HG03139 (cell line): Measurements from ENCODE around the gene XPO1.

Experiments
- ATAC-seq: cut with Tn5 transposase; IDR thresholded peaks from one replicate; pipeline ENCODE4 v1.9.1; 2021; ENCODE audit not compliant: unreplicated experiment

XPO1 gene

DNA sequence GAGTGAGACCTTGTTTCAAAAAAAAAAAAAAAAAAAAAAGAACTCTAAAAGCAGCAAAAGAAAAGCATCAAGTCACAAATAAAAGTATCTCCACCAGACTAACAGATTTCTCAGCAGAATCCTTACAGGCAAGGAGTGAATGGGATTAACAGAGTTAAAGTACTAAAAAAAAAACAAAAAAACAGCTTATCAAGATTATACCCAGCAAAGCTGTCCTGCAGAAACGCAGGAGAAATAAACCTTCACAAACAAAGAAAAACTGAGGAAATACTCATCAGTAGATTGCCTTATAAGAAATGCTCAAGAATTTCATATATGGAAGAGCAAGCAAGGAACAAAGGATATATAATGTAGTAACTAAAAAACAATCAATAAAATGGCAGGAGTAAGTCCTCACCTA, 102.9 kb downstream of the XPO1 start:
- ATAC-seq, result no peak

DNA sequence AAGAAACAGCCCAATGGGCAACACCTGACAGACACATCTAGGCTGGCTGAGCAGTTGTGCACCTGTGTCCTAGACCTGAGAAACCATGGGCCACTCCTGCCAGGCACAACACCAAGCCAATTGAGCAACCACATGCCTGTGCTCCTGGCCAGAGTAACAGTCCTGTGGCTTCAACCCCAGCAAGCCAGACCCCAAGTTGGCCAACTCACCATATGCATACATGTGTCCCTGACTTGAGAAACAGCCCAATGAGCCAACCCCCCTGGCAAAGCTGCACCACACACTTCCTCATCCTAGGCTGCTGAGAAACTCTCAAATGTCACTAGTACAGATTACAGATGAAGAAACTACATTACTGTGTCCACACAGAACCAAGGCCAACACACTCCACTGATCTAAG, 103.8 kb downstream of the XPO1 start:
- ATAC-seq, result no peak

DNA sequence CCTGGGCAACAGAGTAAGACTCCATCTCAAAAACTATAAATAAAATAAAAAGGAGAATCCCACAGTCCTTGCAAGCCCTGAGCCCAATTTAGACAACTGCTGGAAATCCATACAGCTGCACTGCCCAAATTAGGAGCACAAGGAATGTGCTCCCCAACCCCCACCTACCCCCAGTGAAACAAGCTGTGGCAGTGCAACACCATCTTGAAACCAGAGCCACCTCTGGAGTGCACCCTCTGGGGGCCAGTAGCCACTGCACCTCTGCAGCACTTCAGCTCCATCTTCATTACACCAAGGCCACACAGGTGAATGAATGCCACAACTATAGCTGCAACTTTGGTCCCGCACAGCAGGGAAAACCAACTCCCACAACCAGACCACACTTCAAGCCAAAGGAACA, 104.5 kb downstream of the XPO1 start:
- ATAC-seq, result no peak

DNA sequence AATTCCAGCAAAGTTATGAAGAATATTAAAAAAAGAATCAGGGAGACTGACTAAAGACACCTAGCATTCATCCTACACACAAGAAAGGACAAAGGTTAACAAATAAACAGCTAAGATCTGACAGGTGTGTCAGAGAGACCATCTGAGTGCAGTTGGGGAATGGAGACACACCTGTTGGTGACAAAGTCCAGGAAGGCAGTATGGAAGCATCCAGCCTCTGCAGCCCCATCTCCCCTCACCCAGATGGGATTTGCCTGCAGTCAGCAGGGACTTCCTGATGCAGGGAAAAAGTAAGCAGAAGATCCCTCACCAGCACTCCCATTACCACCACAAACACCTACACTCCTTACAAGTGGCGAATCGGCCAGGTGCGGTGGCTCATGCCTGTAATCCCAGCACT, 105.2 kb downstream of the XPO1 start:
- ATAC-seq, result no peak

DNA sequence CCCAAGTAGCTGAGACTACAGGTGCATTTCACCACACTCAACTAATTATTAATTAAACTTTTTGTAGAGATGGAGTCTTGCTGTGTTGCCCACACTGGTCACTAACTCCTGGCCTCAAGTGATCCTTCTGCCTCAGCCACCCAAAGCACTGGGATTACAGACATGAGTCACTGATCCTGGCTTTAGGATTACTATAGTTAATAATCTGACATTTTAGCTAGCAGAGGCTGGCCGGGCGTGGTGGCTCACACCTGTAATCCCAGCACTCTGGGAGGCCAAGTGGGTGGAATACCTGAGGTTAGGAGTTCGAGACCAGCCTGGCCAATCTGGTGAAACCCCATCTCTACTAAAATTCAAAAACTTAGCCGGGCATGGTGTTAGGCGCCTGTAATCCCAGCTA, 106.8 kb downstream of the XPO1 start:
- ATAC-seq, result no peak
